H9 (cell line): ENCODE results near the gene CLBA1. TPM values are rescaled to one million over a fixed set of nuclear protein-coding genes. Genes with fewer than 3 reads are reported as not detected.
A peak's percentile ranks its signal among the peaks of the same experiment; 100 is the strongest.

Experiments
- DNase-seq: peaks from one replicate; pipeline ENCODE4 v3.0.0-alpha.2; 2017
- H2AFZ ChIP-seq: one replicate; pipeline ENCODE4 v1.6.1; 2013; ENCODE audit warnings: mild to moderate bottlenecking, low read length, control low read depth, moderate library complexity
- H2AK5ac ChIP-seq: 2 replicates; pipeline ENCODE4 v1.6.1; 2013; ENCODE audit warnings: low read length, control low read depth, mixed read lengths; ENCODE audit not compliant: insufficient read length
- H2BK120ac ChIP-seq: one replicate; pipeline ENCODE4 v1.6.1; 2013; ENCODE audit warnings: low read depth, mild to moderate bottlenecking, low read length, control low read depth, inconsistent platforms; ENCODE audit not compliant: poor library complexity, severe bottlenecking
- H2BK12ac ChIP-seq: 2 replicates; pipeline ENCODE4 v1.6.1; 2013; ENCODE audit warnings: low read length, control low read depth, mixed read lengths, low read depth; ENCODE audit not compliant: insufficient read length
- H2BK15ac ChIP-seq: 2 replicates; pipeline ENCODE4 v1.6.1; 2013; ENCODE audit warnings: low read depth, low read length, control low read depth
- H2BK20ac ChIP-seq: one replicate; pipeline ENCODE4 v1.6.1; 2013; ENCODE audit warnings: low read depth, mild to moderate bottlenecking, low read length, control low read depth, inconsistent platforms; ENCODE audit not compliant: poor library complexity, severe bottlenecking
- H2BK5ac ChIP-seq: 2 replicates; pipeline ENCODE4 v1.6.1; 2013; ENCODE audit warnings: low read length, control low read depth, mixed read lengths; ENCODE audit not compliant: insufficient read length
- H3K14ac ChIP-seq: 2 replicates; pipeline ENCODE4 v1.6.1; 2013; ENCODE audit warnings: low read length, control low read depth; ENCODE audit not compliant: insufficient read depth
- H3K18ac ChIP-seq: 2 replicates; pipeline ENCODE4 v1.6.1; 2013; ENCODE audit warnings: low read depth, mild to moderate bottlenecking, mixed read lengths, low read length, control low read depth; ENCODE audit not compliant: insufficient read length
- H3K23ac ChIP-seq: 2 replicates; pipeline ENCODE4 v1.6.1; 2013; ENCODE audit warnings: low read length, control low read depth, mixed read lengths, low read depth; ENCODE audit not compliant: insufficient read length
- H3K23me2 ChIP-seq: 2 replicates; pipeline ENCODE4 v1.6.1; 2013; ENCODE audit warnings: low read depth, mild to moderate bottlenecking, mixed read lengths, low read length, control low read depth; ENCODE audit not compliant: insufficient read length, poor library complexity, severe bottlenecking
- H3K27ac ChIP-seq: 2 replicates; pipeline ENCODE4 v1.5.1; 2013; ENCODE audit warnings: low read length, control low read depth, mixed read lengths, low read depth; ENCODE audit not compliant: insufficient read length
- H3K27me3 ChIP-seq: 2 replicates; pipeline ENCODE4 v1.6.1; 2013; ENCODE audit warnings: low read length, control low read depth, inconsistent platforms; ENCODE audit not compliant: insufficient read depth
- H3K4ac ChIP-seq: 2 replicates; pipeline ENCODE4 v1.6.1; 2013; ENCODE audit warnings: low read depth, mild to moderate bottlenecking, control low read depth, inconsistent platforms, low read length, moderate library complexity
- H3K4me1 ChIP-seq: 2 replicates; pipeline ENCODE4 v1.6.1; 2013; ENCODE audit warnings: low read length, control low read depth, inconsistent platforms; ENCODE audit not compliant: insufficient read depth
- H3K4me2 ChIP-seq: 2 replicates; pipeline ENCODE4 v1.6.1; 2013; ENCODE audit warnings: low read length, control low read depth, mixed read lengths; ENCODE audit not compliant: insufficient read length, insufficient read depth
- H3K56ac ChIP-seq: 2 replicates; pipeline ENCODE4 v1.6.1; 2013; ENCODE audit warnings: low read depth, mild to moderate bottlenecking, mixed read lengths, low read length, control low read depth; ENCODE audit not compliant: insufficient read length
- H3K79me1 ChIP-seq: 2 replicates; pipeline ENCODE4 v1.6.1; 2013; ENCODE audit warnings: low read depth, mild to moderate bottlenecking, moderate library complexity, low read length, control low read depth, inconsistent platforms; ENCODE audit not compliant: insufficient read depth, poor library complexity, severe bottlenecking
- H3K79me2 ChIP-seq: 2 replicates; pipeline ENCODE4 v1.6.1; 2013; ENCODE audit warnings: low read length, control low read depth, inconsistent platforms; ENCODE audit not compliant: insufficient read depth
- H3K9ac ChIP-seq: 2 replicates; pipeline ENCODE4 v1.6.1; 2013; ENCODE audit warnings: low read length, control low read depth, mixed read lengths; ENCODE audit not compliant: insufficient read length; ENCODE audit errors: extremely low read depth
- H3K9me3 ChIP-seq: one replicate; pipeline ENCODE4 v1.6.1; 2013; ENCODE audit warnings: low read depth, low read length, inconsistent platforms; ENCODE audit not compliant: control insufficient read depth
- H3T11ph ChIP-seq: one replicate; pipeline ENCODE4 v1.6.1; 2013; ENCODE audit warnings: mild to moderate bottlenecking, low read length, control low read depth, inconsistent platforms
- H4K20me1 ChIP-seq: one replicate; pipeline ENCODE4 v1.6.1; 2013; ENCODE audit not compliant: control insufficient read depth, insufficient read length, insufficient read depth
- H4K5ac ChIP-seq: 2 replicates; pipeline ENCODE4 v1.6.1; 2013; ENCODE audit warnings: low read depth, mild to moderate bottlenecking, mixed read lengths, low read length, control low read depth; ENCODE audit not compliant: insufficient read length
- H4K8ac ChIP-seq: replicated peaks from 2 replicates; pipeline ENCODE4 v1.6.1; 2013; ENCODE audit warnings: low read length, control low read depth, mixed read lengths, low read depth; ENCODE audit not compliant: insufficient read length
- H4K91ac ChIP-seq: 2 replicates; pipeline ENCODE4 v1.6.1; 2013; ENCODE audit warnings: low read depth, mild to moderate bottlenecking, moderate library complexity, mixed read lengths, low read length, control low read depth; ENCODE audit not compliant: insufficient read length
- H3K27ac Mint-ChIP-seq, 3 experiments: 2 replicates in 2 of 3; 3 replicates in 1 of 3; pipeline ENCODE4 v1.8.0; 2020 to 2021; ENCODE audit warnings: mixed read lengths in 3 of 3, mild to moderate bottlenecking in 1 of 3, moderate library complexity in 1 of 3
- H3K27me3 Mint-ChIP-seq: 2 replicates; pipeline ENCODE4 v1.8.0; 2021; ENCODE audit warnings: low read depth, mild to moderate bottlenecking, moderate library complexity, mixed read lengths
- H3K36me3 Mint-ChIP-seq, 3 experiments: 2 replicates in 2 of 3; 3 replicates in 1 of 3; pipeline ENCODE4 v1.8.0; 2020 to 2021; ENCODE audit warnings: low read depth in 3 of 3, mixed read lengths in 3 of 3; ENCODE audit not compliant: insufficient read depth in 1 of 3
- H3K4me1 Mint-ChIP-seq, 2 experiments: 2 replicates each; pipeline ENCODE4 v1.8.0; 2020; ENCODE audit warnings: mixed read lengths in 2 of 2
- H3K4me3 Mint-ChIP-seq, 2 experiments: 2 replicates in 1 of 2; 3 replicates in 1 of 2; pipeline ENCODE4 v1.8.0; 2020 to 2021; ENCODE audit warnings: mild to moderate bottlenecking in 2 of 2, mixed read lengths in 2 of 2, moderate library complexity in 1 of 2
- H3K9me3 Mint-ChIP-seq, 2 experiments: 2 replicates in 1 of 2; 3 replicates in 1 of 2; pipeline ENCODE4 v1.8.0; 2020; ENCODE audit warnings: mild to moderate bottlenecking in 2 of 2, mixed read lengths in 2 of 2, moderate library complexity in 1 of 2
- CTCF ChIP-seq: fragments of 200-600 bp; sonication (generic); conservative IDR thresholded peaks from 3 replicates; pipeline ENCODE4 v1.8.0; 2021; ENCODE audit warnings: antibody characterized with exemption, mild to moderate bottlenecking
- WGBS: extraction: QIAGEN DNeasy Blood & Tissue Kit; methylation state at CpG from one replicate; pipeline ENCODE4 v1.1.7; 2013; ENCODE audit warnings: missing lambda C conversion rate, low lambda C conversion rate, mixed read lengths; ENCODE audit not compliant: insufficient read length; ENCODE audit errors: extremely low coverage; 5-methylcytosine and 5-hydroxymethylcytosine counted together
- total RNA-seq: library from RNA; stranded (reverse); gene quantifications from 2 replicates; pipeline ENCODE4 v1.2.1, GENCODE V29; 2021

The CLBA1 gene
- total RNA-seq, 1 experiment from 2014 or later, result 2.4 TPM

- peaks cover 6 to 7% of the 10 kb centered on the region in 2 experiments; a peak in 3 of 4 replicates for H3K4me1 Mint-ChIP-seq
These were observed 1.3 kb upstream of the CLBA1 start for GRCh38 chr14:104984056-104984894.

More at GRCh38 chr14:104984056-104984894, 1.3 kb upstream of the CLBA1 start:
- Histone ChIP-seq H2AK5ac (no peak overlapping the region), H4K8ac (no peak overlapping the region), H3K14ac (no peak overlapping the region; the same call in 1 of the 2 replicates), H2BK20ac (no peak overlapping the region), H4K91ac (no peak overlapping the region), H3K4me1 (no peaks in the 10 kb centered on the region), H3K23me2 (peaks cover 3% of the 10 kb centered on the region), H4K20me1 (peaks cover 3% of the 10 kb centered on the region), H3K27me3 (peaks cover 3% of the 10 kb centered on the region; the same call in 1 of the 2 replicates), H3K4me2 (no peak overlapping the region), H3T11ph (no peak overlapping the region), H3K9me3 (no peaks in the 10 kb centered on the region), H3K27ac (no peak overlapping the region), H3K18ac (no peak overlapping the region), H2BK12ac (no peak overlapping the region), H3K4ac (no peak overlapping the region), H3K23ac (no peak overlapping the region), H3K9ac (no peak overlapping the region), H2BK5ac (no peak overlapping the region), H3K56ac (no peak overlapping the region), H2BK120ac (no peak overlapping the region), H3K79me1 (no peaks in the 10 kb centered on the region), H4K5ac (no peak overlapping the region), H3K79me2 (no peaks in the 10 kb centered on the region), H2AFZ (no peak overlapping the region), H2BK15ac (no peak overlapping the region)
- Mint-ChIP-seq H3K27me3 (peaks cover 29% of the 10 kb centered on the region), H3K27ac (no peak overlapping the region), H3K9me3 (no peaks in the 10 kb centered on the region; a peak in 1 of 5 replicates), H3K4me3 (peak overlapping the region; percentile 58 to 71), H3K36me3 (no peaks in the 10 kb centered on the region)
- TF ChIP-seq CTCF, result no peak
- DNase-seq, result no peak
- WGBS, result no CpG with 5 or more reads among the region's 15 CpGs
